Esophagus squamous epithelium (tissue), 5 donors: ENCODE measurements around the gene TRPM1. TPM values are rescaled to one million over a fixed set of nuclear protein-coding genes. Genes with fewer than 3 reads are reported as not detected.

ENCODE experiments used
- DNase-seq: peaks from one replicate; lab custom pipeline; 2025; lab: John Stamatoyannopoulos, UW
- H3K27ac ChIP-seq, 4 donors: fragments of 200-600 bp; sonication (generic); one replicate each; pipeline ENCODE4 v1.5.1; 2016 to 2019; ENCODE audit warnings: mild to moderate bottlenecking in 1 of 4
- H3K27me3 ChIP-seq, 4 donors: fragments of 200-600 bp; sonication (generic); 1 replicate in 3 of 4; 2 replicates in 1 of 4; pipeline versions ENCODE4 v1.5.1 to v1.6.0; 2017 to 2021; ENCODE audit warnings: antibody characterized with exemption in 1 of 4
- H3K36me3 ChIP-seq, 3 donors: fragments of 200-600 bp; sonication (generic); one replicate each; pipeline ENCODE4 v1.5.1; 2016 to 2019
- H3K4me1 ChIP-seq, 3 donors: fragments of 200-600 bp; sonication (generic); one replicate each; pipeline ENCODE4 v1.5.1; 2017 to 2019
- H3K4me3 ChIP-seq, 4 donors: fragments of 200-600 bp; sonication (generic); 1 replicate in 3 of 4; 2 replicates in 1 of 4; pipeline ENCODE4 v1.5.1; 2016 to 2019; ENCODE audit warnings: mild to moderate bottlenecking in 2 of 4, moderate library complexity in 1 of 4
- H3K9me3 ChIP-seq, 3 donors: fragments of 200-600 bp; sonication (generic); one replicate each; pipeline ENCODE4 v1.5.1; 2016 to 2019
- POLR2A ChIP-seq, 4 donors: fragments of 450-650 bp; IDR thresholded peaks; one replicate each; pipeline ENCODE4 v1.6.1; 2017; ENCODE audit warnings: antibody characterized with exemption in 4 of 4, mild to moderate bottlenecking in 4 of 4, moderate library complexity in 3 of 4
- WGBS, 2 donors: methylation state at CpG; one replicate each; pipeline ENCODE4 v1.1.5; 2018; 5-methylcytosine and 5-hydroxymethylcytosine counted together
- intact Hi-C: fragments of 100-400 bp; cut with DNase I; formaldehyde crosslinking; loops from one replicate; pipeline ENCODE4 v1.15.0; 2022
- total RNA-seq, 4 donors: library from RNA; depleted of rRNA; stranded (reverse); fragments of >200 nt; gene quantifications; one replicate each; pipeline ENCODE4 v1.1.0, GENCODE V29; 2016
- TF ChIP-seq, protein P1 (sequence below), 6 experiments: fragments of 450-650 bp in 4 of 6; fragments of 200-600 bp in 2 of 6; sonication (generic) in 2 of 6; IDR thresholded peaks; one replicate each; pipeline ENCODE4 v1.5.1; 2016 to 2019; ENCODE audit warnings: antibody characterized with exemption in 6 of 6, mild to moderate bottlenecking in 4 of 6, moderate library complexity in 4 of 6
- donor health status: DM: yes; HTN: yes; CAD: no.

The TRPM1 gene
- total RNA-seq, 4 donors from 2014 or later: not detected

DNA sequence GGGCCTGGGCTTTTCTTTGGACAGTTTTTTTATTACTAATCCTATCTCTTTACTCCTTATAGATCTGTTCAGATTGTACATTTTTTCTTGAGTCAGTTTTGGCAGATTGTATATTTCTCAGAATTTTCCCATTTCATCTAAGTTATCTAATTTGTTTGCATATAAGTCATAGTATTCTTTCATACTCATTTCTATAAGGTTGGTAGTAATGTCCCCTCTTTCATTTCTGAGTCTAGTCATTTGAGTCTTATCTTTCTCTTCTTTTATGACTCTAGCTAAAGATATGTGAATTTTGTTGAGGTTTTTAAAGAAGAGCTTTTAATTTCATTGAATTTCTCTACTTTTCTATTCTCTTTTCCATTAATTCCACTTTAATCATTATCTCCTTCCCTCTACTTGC is 27.2 kb downstream of the TRPM1 start:
- intact Hi-C loops: no loop called here
- no peak overlapping the region for H3K4me3 ChIP-seq
- TF ChIP-seq POLR2A (IDR thresholded peaks at IDR 0.05): no peak
- TF ChIP-seq, protein P1, sequence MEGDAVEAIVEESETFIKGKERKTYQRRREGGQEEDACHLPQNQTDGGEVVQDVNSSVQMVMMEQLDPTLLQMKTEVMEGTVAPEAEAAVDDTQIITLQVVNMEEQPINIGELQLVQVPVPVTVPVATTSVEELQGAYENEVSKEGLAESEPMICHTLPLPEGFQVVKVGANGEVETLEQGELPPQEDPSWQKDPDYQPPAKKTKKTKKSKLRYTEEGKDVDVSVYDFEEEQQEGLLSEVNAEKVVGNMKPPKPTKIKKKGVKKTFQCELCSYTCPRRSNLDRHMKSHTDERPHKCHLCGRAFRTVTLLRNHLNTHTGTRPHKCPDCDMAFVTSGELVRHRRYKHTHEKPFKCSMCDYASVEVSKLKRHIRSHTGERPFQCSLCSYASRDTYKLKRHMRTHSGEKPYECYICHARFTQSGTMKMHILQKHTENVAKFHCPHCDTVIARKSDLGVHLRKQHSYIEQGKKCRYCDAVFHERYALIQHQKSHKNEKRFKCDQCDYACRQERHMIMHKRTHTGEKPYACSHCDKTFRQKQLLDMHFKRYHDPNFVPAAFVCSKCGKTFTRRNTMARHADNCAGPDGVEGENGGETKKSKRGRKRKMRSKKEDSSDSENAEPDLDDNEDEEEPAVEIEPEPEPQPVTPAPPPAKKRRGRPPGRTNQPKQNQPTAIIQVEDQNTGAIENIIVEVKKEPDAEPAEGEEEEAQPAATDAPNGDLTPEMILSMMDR (IDR thresholded peaks at IDR 0.05): no peak
- no peaks in the 10 kb centered on the region for H3K36me3 ChIP-seq
- no peaks in the 10 kb centered on the region for H3K27me3 ChIP-seq
- no peak overlapping the region for H3K27ac ChIP-seq
- no peaks in the 10 kb centered on the region for H3K9me3 ChIP-seq
- no peak for DNase-seq
- peaks cover 0 to 28% (median 0%) of the 10 kb centered on the region in 3 donors for H3K4me1 ChIP-seq

DNA sequence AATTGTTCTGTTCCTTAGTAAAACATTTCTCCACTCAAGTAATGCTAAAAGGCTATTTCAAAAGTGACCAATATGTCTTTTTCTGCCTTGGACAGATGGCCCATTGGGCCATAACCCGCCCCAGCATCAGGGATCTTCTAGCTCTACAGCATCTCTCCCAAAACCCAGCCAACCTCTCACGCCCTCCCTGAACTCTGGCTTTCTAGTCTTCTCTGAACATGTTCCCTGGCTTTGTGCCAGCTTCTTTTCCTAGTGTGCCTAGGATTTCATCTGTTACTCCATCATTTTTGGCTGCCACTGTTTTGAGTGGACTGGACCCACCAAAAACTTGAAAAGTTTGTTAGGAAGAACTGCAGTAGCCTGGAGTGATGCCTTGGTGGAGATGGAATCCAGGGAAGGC is 30.7 kb downstream of the TRPM1 start:
- no peaks in the 10 kb centered on the region for H3K36me3 ChIP-seq
- intact Hi-C loops: no loop called here

DNA sequence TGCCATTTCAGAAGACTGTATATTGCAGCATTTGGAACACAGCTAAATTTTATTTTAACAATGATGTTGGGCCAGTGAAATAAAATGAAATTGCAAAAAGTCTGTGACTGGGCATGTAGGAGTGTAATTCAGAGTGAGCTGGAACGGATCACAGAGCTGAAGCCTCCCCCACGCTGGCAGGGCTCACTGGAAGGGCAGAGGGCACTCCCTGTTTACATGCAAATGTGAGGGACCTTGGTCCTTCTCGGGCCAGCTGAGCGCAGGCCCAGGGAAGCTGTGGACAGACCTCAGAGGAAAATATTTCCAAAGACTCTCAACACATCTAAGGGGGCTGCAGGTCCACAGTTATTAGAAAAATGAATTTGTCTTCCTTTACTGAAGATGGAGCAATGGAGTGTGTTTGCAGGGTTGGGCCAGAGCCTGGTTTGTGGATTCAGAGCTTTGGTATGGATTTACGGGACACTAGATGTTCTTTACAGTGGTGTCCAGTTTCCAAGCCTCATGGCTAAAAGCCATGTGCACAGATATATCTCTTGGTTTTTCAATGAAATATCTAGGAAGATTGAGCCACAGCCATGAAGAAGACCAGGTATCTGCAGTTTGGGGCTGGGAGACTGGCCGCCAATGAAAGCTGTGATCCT is 32.0 kb downstream of the TRPM1 start:
- TF ChIP-seq POLR2A (IDR thresholded peaks at IDR 0.05): no peak
- TF ChIP-seq, protein P1 (IDR thresholded peaks at IDR 0.05): no peak
- Histone ChIP-seq H3K9me3 (no peaks in the 10 kb centered on the region), H3K36me3 (no peaks in the 10 kb centered on the region), H3K27me3 (no peaks in the 10 kb centered on the region), H3K27ac (no peak overlapping the region), H3K4me1 (peaks cover 6 to 34% (median 11%) of the 10 kb centered on the region in 3 donors), H3K4me3 (no peak overlapping the region)
- DNase-seq: no peak
- intact Hi-C loops: no loop called here
- 73 to 78% methylated on average over 4 to 6 of the region's 6 CpGs for WGBS, 2 donors

More for the DNA sequence above, 30.7 kb downstream of the TRPM1 start:
- DNase-seq: no peak
- no peaks in the 10 kb centered on the region for H3K9me3 ChIP-seq
- peaks cover 6 to 27% (median 6%) of the 10 kb centered on the region in 3 donors for H3K4me1 ChIP-seq
- 60 to 63% methylated on average over 2 of the region's 2 CpGs for WGBS, 2 donors
- no peak overlapping the region for H3K4me3 ChIP-seq
- TF ChIP-seq, protein P1 (IDR thresholded peaks at IDR 0.05): no peak
- H3K27ac ChIP-seq: no peak overlapping the region
- no peaks in the 10 kb centered on the region for H3K27me3 ChIP-seq

DNA sequence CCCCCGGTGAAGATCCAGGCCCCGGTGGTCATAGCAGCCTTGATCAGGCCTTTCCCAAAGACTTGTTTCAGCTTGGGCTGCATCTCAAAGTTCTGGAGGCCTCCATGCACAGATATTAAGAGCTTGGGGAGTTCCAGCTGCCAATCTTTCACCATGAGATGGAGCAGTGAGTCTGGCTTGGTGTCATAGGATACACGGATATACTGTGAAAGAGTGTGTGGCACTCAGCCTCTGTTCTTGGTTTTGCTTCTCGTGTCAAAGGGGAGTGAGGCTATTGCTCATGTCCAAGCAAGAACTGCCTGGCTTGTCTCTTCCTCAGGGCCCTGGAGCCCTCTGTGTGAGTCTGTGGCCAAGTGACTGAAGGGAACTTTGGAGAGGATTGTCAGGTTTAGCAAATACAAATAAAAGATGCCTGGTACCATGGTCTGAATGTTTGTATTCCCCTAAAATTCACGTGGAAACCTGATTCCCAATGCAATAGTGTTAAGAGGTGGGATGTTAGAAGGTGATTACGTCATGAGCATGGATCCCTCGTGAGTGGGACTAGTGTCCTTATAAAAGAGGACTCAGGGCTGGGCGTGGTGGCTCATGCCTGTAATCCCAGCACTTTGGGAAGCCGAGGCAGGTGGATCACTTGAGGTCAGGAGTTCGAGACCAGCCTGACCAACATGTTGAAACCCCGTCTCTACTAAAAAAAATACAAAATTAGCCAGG is 33.5 kb downstream of the TRPM1 start:
- Histone ChIP-seq H3K27me3 (no peaks in the 10 kb centered on the region), H3K9me3 (no peaks in the 10 kb centered on the region), H3K27ac (no peak overlapping the region), H3K36me3 (no peaks in the 10 kb centered on the region), H3K4me1 (peaks cover 6 to 40% (median 11%) of the 10 kb centered on the region in 3 donors), H3K4me3 (no peak overlapping the region)
- intact Hi-C loops: no loop called here
- TF ChIP-seq, protein P1 (IDR thresholded peaks at IDR 0.05): no peak
- WGBS, 2 donors: 82 to 90% methylated on average over 11 of the region's 11 CpGs
- DNase-seq: no peak

DNA sequence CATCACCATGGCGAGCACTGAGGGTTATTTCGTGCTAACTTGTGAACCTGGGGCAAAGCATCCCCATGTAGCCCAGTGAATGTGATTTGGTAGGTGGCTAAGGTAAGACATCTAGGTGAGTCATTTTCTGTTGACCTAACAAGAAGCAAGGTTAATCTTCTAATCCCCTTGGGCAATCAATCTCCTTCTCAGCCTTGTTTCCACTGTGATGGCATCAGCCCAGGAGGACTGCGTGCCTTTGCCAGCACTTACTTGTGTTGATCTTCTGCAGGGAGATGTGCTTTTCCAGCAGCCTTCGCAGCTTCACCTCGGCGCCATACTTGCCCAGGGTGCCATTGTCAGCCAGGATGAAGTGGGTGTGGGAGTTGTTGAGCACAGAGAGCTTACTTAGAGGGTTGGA is 35.7 kb downstream of the TRPM1 start:
- no peak for TF ChIP-seq POLR2A (IDR thresholded peaks at IDR 0.05)
- TF ChIP-seq, protein P1 (IDR thresholded peaks at IDR 0.05): no peak
- H3K27ac ChIP-seq: no peak overlapping the region
- DNase-seq: no peak
- H3K36me3 ChIP-seq: no peaks in the 10 kb centered on the region
- no peaks in the 10 kb centered on the region for H3K27me3 ChIP-seq
- WGBS, 2 donors: 46 to 55% methylated on average over 6 of the region's 6 CpGs
- H3K9me3 ChIP-seq: no peaks in the 10 kb centered on the region
- no peak overlapping the region for H3K4me3 ChIP-seq
- peaks cover 11 to 53% (median 13%) of the 10 kb centered on the region in 3 donors for H3K4me1 ChIP-seq
- intact Hi-C loops: no loop called here
